OCI-LY3 (cell line): ENCODE measurements around the gene BRSK2.

Experiments
- H2AFZ ChIP-seq: fragments of 200-600, 300-600 bp; shearing (Covaris generic); 2 replicates; pipeline ENCODE4 v1.6.0; 2014; ENCODE audit warnings: antibody characterized with exemption, low read depth, low read length
- H3K27ac ChIP-seq: fragments of 200-600, 300-600 bp; sonication (generic); 2 replicates; pipeline ENCODE4 v1.5.1; 2014; ENCODE audit warnings: mild to moderate bottlenecking, low read length, moderate library complexity, mixed read lengths
- H3K27me3 ChIP-seq: fragments of 200-600, 300-600 bp; sonication (generic); 2 replicates; pipeline ENCODE4 v1.6.1; 2014; ENCODE audit warnings: low read depth, low read length, mixed read lengths
- H3K36me3 ChIP-seq: fragments of 200-600, 300-600 bp; sonication (generic); replicated peaks from 2 replicates; pipeline ENCODE3; 2014; ENCODE audit warnings: low read depth, low read length, mixed read lengths
- H3K4me1 ChIP-seq: fragments of 300-600, 200-600 bp; sonication (generic); 2 replicates; pipeline ENCODE4 v1.6.1; 2014; ENCODE audit warnings: low read length, mixed read lengths
- H3K4me2 ChIP-seq: fragments of 200-600, 300-600 bp; sonication (generic); 2 replicates; pipeline ENCODE4 v1.6.1; 2014; ENCODE audit warnings: low read length, mixed read lengths
- H3K4me3 ChIP-seq: fragments of 300-600, 200-600 bp; sonication (generic); 2 replicates; pipeline ENCODE4 v1.5.1; 2014; ENCODE audit warnings: antibody characterized with exemption, mild to moderate bottlenecking, low read length, moderate library complexity
- H3K79me2 ChIP-seq: fragments of 300-600, 200-600 bp; shearing (Covaris generic); 2 replicates; pipeline ENCODE4 v1.6.1; 2014; ENCODE audit warnings: mild to moderate bottlenecking, low read length, mixed read lengths
- H3K9ac ChIP-seq: fragments of 300-600, 200-600 bp; shearing (Covaris generic); 2 replicates; pipeline ENCODE4 v1.6.0; 2014; ENCODE audit warnings: mild to moderate bottlenecking, low read length, moderate library complexity
- H3K9me3 ChIP-seq: fragments of 200-600, 300-600 bp; shearing (Covaris generic); 2 replicates; pipeline ENCODE4 v1.6.1; 2014; ENCODE audit warnings: low read length, mixed read lengths; ENCODE audit not compliant: insufficient read depth
- H4K20me1 ChIP-seq: fragments of 200-600, 300-600 bp; sonication (generic); 2 replicates; pipeline ENCODE4 v1.6.1; 2016; ENCODE audit warnings: low read length, mixed read lengths; ENCODE audit not compliant: insufficient read depth
- CTCF ChIP-seq: fragments of 200-600, 300-600 bp; sonication (generic); IDR thresholded peaks from 2 replicates; pipeline ENCODE4 v1.5.1; 2014; ENCODE audit warnings: antibody characterized with exemption, low read length, low read depth
- EZH2phosphoT487 ChIP-seq: fragments of 200-600 bp; shearing (Covaris generic); IDR thresholded peaks from 2 replicates; pipeline ENCODE4 v1.6.1; 2018; ENCODE audit warnings: antibody characterized with exemption, mixed run types, low read depth

The BRSK2 gene

GRCh38 chr11:1371377-1371776 is 18.4 kb upstream of the BRSK2 start:
- no peak overlapping the region for H2AFZ ChIP-seq
- H3K79me2 ChIP-seq: no peaks in the 10 kb centered on the region
- H4K20me1 ChIP-seq: no peaks in the 10 kb centered on the region
- no peak overlapping the region for H3K27ac ChIP-seq
- H3K4me3 ChIP-seq: no peak overlapping the region
- no peaks in the 10 kb centered on the region for H3K27me3 ChIP-seq
- H3K9ac ChIP-seq: no peak overlapping the region
- H3K4me1 ChIP-seq: no peaks in the 10 kb centered on the region
- H3K36me3 ChIP-seq: no peaks in the 10 kb centered on the region
- no peak overlapping the region for H3K4me2 ChIP-seq
- H3K9me3 ChIP-seq: no peaks in the 10 kb centered on the region
- no peak for TF ChIP-seq CTCF
- TF ChIP-seq EZH2phosphoT487: no peak

- H3K9ac ChIP-seq: no peak overlapping the region
- TF ChIP-seq CTCF: no peak
- TF ChIP-seq EZH2phosphoT487: no peak
- H3K4me3 ChIP-seq: no peak overlapping the region
- H3K36me3 ChIP-seq: no peaks in the 10 kb centered on the region
- H3K9me3 ChIP-seq: no peaks in the 10 kb centered on the region
- H3K4me1 ChIP-seq: no peaks in the 10 kb centered on the region
- H3K27ac ChIP-seq: no peak overlapping the region
- no peaks in the 10 kb centered on the region for H4K20me1 ChIP-seq
- H2AFZ ChIP-seq: no peak overlapping the region
- H3K4me2 ChIP-seq: no peak overlapping the region
- H3K79me2 ChIP-seq: no peaks in the 10 kb centered on the region
- H3K27me3 ChIP-seq: no peaks in the 10 kb centered on the region
Observed at GRCh38 chr11:1371836-1372465, 17.8 kb upstream of the BRSK2 start.

GRCh38 chr11:1372660-1373059 is 17.1 kb upstream of the BRSK2 start:
- H3K79me2 ChIP-seq: no peaks in the 10 kb centered on the region
- H2AFZ ChIP-seq: no peak overlapping the region
- no peak for TF ChIP-seq EZH2phosphoT487
- no peak for TF ChIP-seq CTCF
- no peaks in the 10 kb centered on the region for H3K4me1 ChIP-seq
- no peaks in the 10 kb centered on the region for H3K9me3 ChIP-seq
- H3K9ac ChIP-seq: no peak overlapping the region
- no peaks in the 10 kb centered on the region for H4K20me1 ChIP-seq
- no peak overlapping the region for H3K27ac ChIP-seq
- no peak overlapping the region for H3K4me2 ChIP-seq
- no peaks in the 10 kb centered on the region for H3K27me3 ChIP-seq
- H3K36me3 ChIP-seq: no peaks in the 10 kb centered on the region
- no peak overlapping the region for H3K4me3 ChIP-seq

GRCh38 chr11:1373536-1374214 is 16.1 kb upstream of the BRSK2 start:
- Histone ChIP-seq H3K79me2 (no peaks in the 10 kb centered on the region), H3K4me2 (no peak overlapping the region), H3K27me3 (no peaks in the 10 kb centered on the region), H4K20me1 (no peaks in the 10 kb centered on the region), H3K9ac (no peak overlapping the region), H3K27ac (no peak overlapping the region), H3K4me1 (no peaks in the 10 kb centered on the region), H3K9me3 (no peaks in the 10 kb centered on the region), H2AFZ (no peak overlapping the region), H3K4me3 (no peak overlapping the region), H3K36me3 (no peaks in the 10 kb centered on the region)
- TF ChIP-seq CTCF (no peak), EZH2phosphoT487 (no peak)
